HG02763 (cell line): Measurements from ENCODE around the gene AGXT2.
"Not testable (repeated sequence)": the region's sequence is repeated elsewhere in the genome, so short reads cannot be mapped to it uniquely, and the experiment has no call there.

Experiments
- ATAC-seq: cut with Tn5 transposase; IDR thresholded peaks from one replicate; pipeline ENCODE4 v1.9.1; 2021; ENCODE audit warnings: mild to moderate bottlenecking, moderate library complexity; ENCODE audit not compliant: unreplicated experiment

AGXT2 gene

DNA sequence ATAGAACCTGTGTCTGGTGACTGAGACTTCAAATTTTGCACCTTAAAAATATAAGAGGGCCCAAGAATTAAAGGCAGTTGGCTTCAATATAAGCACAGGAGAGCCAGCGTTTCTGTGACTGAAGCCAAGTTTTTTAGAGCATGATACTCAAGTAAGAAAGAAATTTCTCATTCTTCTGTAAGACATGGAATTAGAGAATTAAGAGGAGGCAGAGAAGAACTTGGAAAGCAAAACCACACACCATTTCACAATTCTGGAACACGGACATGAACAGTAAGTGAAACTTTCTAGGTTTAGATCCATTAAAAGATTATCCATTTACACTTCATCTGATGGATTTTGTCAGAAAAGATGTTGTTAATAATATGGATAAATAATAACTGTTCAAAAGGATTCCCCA is 8.9 kb upstream of the AGXT2 start:
- no peak for ATAC-seq

DNA sequence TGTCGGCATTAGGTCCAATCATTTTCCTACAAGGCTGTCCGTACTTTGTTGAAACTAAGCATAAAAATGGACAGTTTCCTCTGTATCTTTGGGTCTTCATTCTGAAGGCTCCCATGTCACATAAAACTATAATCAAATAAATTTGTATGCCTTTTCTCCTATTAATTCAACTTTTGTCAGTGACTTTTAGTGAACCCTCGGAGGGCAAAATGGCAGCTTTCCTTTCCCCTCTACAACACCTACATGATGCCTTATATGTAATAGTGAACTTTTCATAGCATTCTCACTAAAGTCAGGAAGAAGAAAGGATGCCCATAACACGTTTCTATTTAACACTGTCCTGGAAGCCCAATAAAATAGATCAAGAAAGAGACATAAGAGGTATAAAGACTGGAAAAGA is 5.1 kb upstream of the AGXT2 start:
- ATAC-seq, result no peak

DNA sequence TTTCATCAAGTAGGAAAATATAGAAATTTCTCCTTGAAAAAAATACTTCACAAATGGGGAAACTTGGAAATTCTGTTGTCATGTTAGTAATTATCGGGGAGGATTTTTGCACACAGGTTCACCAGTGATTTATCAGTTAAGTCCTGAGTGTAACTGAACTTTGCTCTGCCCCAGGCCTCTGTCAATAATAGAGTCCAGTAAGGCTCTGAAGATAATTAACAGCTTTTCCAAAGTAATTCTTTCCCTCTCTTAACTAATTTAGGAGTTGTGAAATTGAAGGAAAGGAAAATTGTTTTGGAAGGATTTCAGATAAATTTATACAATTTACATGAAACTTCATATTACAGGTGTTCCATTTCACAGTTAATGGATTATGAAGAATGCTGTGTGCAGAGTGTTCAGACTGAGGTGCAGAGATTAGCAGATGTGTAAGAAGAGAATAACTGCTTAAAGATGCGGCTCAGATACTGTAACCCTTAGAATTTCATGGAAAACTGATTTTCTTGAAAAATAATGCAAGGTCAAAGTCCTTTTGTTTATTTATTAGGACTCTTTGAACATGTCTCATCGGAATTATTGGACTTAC is 2.9 kb upstream of the AGXT2 start:
- ATAC-seq, result no peak

DNA sequence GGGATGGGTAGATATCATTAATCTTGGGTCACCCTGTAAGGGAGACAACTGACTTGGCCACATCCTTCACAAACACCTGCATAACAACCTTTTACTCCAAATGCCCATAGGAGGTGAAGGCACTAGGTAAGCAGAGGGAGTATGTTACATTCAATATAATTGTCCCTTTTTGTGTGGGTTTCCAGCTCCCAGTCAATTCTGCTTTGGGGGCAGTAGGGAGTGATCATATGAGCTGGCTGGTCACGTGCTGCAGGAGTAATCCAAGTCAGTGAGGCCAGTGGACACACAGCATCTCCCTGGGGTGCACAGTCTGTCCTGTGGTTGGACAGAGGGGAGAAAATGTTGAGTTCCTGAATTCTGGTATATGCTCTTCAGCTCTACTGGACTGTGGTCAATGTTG is 1.2 kb upstream of the AGXT2 start:
- no peak for ATAC-seq

DNA sequence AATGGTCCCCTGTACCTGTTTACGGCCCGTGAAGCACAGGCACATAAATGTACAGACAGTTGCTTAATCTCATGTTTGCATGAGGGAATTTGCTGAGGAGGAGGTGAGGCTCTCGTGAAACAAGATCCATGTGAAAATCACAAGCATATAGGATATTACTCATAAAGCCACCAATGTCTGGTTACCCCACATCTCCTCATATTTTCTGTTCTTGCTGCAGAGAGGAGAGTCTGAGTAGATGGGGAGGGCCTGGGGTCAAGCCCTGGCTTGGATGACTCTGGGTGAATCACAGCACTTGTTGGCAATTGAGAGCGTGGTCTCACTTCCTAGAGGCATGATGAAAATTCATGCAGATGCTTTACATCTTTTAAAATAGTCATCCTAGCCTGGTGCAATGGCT is 975 bp downstream of the AGXT2 start:
- no peak for ATAC-seq

DNA sequence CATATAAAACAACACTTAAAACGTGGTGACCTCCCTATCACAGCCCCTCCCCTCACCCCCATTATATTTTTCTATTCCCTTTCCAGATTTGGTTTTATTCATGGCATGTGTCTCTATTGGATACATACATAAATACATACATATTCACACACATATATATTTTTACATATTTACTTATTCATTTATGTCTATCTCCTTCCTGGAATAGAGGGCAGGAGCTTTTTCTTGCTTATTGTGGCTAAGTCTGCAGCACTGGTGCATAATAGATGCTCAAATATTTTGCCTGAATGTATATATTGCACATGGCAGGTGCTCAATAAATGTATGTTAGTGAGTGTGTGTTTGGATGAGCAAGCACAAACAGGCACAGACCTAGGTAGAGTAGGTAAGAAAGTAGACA is 2.5 kb downstream of the AGXT2 start:
- no peak for ATAC-seq

DNA sequence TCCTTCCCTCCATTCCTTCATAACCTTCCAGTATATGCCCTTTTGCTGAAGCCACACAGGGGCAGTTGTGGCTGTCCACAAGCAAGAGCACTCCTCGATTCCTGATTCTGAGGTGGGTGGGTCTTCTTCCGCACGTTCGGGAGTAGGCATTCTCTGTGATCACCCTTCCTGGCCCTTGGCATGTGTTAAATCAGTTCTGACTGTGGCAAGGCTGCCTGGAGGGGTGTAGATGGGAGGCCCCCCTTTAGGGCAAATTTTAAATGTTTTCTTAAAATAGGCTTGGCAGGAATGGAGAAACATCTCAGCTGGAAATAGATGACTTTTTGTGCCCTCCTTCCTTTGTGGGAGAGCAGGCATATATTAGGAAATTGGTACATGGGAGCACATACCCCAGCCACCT is 3.1 kb downstream of the AGXT2 start:
- no peak for ATAC-seq

DNA sequence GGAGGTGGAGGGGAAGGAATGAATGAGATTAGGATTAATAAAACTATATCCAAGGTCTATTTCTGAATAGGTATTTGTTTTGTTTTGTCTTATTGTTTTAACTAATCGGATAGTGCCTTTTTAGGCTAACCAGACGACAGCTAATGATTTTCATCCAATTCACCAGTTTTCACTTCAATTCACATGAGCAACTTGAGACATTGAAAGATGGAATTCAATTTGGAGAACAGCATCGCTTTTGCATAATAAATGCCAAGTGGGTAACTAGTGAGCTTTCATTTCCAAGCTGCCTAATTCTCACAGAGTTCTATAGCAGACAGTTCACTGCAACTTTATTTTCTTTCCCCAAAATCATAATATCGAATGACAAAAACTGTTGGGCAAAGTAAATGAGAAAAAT is 5.0 kb downstream of the AGXT2 start:
- ATAC-seq, result no peak

DNA sequence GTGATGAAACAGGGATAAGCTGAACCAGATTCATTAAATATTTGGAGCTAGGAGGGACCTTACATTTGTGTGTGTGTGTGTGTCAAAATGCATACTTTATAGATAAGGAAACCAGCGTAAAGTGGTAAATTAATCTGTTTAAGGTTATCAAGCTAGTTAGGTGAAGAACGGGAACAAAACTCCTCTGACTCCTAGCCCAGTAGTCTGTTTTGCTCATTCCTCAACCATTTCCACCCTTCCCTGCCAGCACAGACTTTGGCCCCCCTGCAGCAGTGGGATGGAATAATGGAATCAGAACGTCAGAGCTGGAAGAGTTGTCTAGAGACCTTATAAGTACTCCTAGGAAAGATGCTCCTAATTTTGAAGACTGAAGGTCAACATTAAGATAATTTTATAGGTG is 6.5 kb downstream of the AGXT2 start:
- no peak for ATAC-seq

DNA sequence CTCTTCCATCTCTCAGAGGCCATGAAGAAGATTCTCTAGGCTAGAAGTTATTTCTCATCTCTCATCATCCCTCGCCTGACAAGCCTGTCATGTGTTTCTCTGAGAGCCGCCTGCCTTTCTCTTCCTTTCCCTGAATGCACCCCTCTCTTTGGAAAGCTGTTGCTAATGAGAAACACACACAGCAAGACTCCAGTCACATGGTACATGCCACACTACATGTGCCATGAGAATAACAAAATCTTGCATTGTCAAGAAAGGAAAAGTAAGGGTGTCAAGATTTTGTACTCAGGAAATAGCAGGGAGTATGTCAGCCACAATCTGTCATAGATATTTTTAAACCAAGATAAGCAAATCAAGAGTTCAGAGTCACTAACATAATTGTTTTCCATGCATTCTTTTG is 8.9 kb downstream of the AGXT2 start:
- ATAC-seq, result no peak

DNA sequence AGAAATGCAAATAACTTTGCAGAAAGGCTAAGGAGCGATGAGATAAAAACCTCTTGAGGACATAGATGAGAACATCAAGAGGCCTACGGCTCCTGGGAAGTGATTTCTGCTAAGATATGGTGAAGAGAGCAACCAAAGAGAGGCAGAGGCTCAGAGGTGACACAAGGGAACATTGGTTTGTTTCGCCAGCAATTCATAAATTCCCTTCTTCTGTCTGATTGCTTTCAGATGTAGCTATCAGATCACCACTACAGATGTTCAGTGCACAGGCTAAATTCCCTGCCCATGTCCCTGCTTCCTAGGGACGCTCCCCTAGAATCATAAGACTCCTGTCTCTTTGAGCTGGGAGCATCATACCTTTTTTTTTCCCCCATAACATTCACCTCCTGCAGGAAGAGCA is 11.2 kb downstream of the AGXT2 start:
- no peak for ATAC-seq

DNA sequence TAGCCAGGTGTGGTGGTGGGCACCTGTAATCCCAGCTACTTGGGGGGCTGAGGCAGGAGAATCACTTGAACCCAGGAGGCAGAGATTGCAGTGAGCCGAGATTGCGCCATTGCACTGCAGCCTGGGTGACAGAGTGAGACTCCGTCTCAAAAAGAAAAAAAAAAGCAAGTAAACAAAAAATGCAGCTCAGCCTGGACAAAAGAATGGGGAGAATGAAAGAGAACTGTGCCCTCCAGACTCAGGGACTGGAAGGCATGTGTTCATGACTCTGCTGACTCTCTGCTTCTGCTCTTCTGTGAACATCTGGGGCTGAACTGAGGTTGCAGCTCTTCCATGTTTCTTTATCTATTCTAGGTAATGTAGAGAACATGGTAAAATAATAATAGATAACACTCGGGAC is 11.8 kb downstream of the AGXT2 start:
- ATAC-seq, result not testable (repeated sequence)

DNA sequence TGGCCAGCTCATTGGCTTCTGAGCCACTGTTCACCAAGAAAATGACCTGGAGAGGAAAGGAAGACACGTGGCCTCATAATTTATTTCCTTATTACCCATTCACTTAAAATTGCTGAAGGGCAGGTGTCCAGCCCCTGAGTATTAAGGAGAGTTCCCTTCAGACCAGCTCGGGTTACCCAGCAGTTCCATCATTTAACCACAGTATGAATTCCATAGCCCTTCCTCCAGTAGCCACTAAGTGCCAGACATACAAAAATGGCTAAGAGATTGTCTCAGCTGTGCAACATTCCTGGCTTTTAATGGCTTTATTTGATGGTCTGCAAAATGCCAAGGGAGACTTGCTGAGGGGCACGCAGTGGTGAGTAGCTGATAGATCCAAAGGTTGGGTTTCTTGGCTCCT is 12.5 kb downstream of the AGXT2 start:
- no peak for ATAC-seq

DNA sequence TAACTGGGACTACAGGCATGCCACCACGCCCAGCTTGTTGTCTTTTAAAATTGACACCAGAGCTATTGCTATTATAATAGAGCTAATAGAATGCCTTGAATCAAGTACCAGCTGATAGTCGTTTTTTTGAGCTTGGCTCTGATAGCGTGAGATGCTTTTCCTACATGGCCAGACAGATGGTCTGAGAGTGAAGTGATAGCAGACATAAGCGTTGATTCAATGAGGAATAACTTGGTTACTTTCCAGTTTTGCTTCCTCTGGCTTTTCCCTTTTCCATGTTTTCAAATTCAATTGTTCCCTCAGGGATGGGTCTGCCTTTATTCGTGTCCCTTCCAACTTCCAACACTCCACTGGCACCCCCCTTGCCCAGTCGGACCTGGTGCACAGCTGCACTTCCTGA is 15.4 kb downstream of the AGXT2 start:
- no peak for ATAC-seq

DNA sequence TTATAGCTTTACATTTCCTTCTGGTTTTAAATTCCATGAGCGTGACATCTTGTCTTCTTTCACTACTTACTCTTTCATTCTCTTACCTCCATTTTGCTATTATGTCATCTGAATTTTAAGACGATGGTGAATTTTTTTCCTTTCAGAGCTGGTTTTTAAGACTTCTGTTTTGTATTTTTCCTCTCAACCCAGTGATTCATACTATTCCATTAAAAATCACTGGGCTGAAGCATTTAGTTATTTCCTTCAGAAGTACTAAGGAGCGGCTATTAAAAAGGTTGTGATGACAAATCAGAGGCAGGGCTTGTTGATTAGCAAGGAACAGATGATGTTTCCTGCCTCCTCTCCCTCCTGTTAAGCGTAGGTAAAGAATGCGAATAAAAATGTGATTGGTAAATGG is 16.5 kb downstream of the AGXT2 start:
- ATAC-seq, result no peak

DNA sequence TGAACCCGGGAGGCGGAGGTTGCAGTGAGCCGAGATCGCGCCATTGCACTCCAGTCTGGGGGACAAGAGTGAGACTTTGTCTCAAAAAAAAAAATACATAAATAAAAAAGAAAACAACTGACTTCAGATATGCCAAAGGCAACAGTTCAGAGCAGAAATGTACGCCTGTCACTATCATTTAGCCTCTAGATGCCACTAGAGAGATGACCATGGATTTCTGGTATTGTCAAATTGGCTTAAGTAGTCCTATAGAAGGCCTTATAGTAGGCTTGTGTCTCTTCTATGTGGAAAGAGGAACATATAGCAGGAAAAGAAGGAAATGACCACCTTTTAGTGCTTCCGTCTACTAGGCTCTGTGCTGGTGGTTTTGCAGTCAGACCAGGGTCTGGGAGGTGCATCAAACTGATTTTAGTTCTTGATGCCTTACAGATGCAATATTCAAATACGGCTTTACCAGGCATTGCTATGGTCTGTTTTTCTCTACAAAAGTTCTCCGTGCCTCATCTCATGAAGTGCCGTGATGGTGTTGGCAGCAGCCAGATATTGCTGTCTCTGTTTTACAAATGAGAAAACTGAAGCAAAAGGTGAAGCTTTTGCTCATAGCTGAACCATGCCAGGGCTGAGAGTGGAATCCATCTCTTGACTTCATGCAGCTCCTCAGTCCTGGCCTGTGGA is 17.2 kb downstream of the AGXT2 start:
- ATAC-seq, result no peak

DNA sequence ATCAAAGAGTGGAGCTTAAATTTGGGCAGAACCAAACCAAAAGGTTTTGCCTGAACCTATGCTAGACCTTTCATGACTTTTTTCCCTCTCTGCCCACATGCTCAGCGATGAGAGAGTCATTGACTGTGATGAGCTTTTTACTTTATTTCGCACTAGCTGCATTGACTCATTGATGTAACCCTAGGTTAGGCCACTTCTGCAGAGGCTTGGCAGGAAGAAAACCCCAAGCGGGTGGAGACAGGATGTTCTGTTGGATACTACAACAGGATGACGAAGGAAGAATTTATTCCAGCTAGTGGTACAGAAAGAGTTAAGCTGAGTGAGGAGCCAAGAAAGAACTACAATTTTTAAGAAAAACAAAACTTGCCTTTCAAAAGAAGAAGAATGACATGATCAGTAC is 18.4 kb downstream of the AGXT2 start:
- no peak for ATAC-seq

DNA sequence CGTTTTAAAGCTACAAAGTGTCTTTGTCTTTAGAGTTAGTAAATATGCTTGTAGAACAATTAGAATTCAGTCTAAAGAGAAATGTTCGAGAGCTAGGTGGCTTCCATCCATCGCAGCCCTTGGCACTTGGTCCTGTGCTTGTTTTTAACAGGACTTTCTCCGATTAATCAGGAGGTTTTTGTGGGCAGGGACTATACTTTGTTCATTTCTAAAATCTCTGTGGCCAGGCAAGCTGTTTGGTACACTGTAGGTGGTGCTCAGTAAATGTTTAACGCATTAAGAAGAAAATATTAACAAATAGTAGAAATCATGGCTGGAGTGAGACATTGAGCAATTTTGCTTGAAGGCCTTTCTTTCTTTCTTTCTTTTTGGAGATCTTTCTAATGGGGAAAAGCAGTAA is 20.8 kb downstream of the AGXT2 start:
- ATAC-seq, result no peak

DNA sequence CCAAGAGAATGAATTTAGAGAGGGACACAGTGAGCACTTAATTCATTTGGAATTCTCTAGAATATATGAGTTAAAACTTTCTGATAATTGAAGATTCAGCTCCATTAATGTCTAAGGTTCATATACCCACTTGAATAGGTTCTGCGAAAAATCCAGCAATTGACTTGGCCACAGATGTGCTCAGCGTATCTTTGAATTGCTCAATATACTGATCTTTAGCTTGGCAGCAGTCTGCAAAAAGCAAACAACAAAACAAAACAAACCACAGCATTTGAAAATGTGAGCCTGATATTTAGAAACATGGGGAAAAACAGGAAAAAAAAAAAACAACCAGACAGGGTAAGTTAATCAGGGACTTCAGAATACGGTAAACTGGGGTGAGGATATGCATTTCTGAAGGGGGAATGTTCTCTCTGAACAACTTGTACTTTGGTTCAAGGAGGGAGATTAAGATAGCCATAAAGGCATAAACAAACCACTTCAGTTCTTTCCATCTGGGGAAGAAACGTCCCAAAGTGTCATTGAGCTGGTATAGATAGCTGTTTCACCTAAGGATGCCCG is 21.4 kb downstream of the AGXT2 start:
- no peak for ATAC-seq

DNA sequence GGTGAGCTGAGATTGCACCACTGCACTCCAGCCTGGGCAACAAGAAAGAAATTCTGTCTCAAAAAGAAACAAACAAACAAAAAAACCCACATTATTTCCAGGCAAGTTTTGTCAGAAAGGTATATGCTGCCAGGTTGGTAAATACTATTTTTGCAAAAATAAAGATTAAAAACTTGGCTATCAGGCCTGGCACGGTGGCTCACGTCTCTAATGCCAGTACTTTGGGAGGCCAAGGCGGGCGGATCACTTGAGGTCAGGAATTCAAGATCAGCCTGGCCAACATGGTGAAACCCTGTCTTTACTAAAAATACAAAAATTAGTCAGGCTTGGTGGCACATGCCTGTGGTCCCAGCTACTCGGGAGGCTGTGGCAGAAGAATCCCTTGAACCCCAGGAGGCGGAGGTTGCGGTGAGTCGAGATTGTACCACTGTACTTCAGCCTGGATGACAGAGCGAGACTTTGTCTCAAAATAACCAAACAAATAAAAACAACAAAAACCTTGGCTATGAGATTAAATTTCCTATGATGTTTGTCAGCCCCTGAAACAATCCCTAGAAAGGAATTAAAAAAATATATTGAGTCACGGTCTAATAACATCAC is 22.7 kb downstream of the AGXT2 start:
- ATAC-seq, result no peak

DNA sequence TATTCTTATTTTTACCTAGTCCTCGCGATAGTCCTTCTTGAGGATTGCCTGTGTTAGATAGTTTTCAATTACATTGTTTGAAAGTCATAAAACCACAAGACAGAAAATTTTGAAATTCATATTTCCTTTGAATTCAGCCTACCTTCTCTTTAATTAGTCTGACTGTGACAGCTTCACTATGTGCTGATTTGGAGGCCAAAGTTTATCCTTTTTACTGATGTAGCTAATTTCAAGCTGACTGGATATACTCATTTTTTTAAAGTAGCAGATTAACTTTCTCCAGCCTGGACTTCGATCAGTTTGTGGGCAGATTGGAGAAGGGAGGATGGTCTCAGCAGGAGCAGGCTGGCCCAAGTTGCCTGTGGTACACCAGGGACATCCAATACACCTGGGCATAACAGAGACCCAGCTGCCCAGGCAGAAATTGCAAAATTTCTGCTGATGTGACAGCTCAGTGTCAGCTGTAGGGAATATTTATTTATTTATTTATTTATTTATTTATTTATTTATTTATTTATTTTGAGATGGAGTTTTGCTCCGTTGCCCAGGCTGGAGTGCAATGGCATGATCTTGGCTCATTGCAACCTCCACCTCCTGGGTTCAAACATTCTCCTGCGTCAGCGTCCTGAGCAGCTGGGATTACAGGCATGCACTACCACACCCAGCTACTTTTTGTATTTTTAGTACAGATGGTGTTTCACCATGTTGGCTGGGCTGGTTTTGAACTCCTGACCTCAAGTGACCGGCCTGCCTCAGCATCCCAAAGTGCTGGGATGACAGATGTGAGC is 24.2 kb downstream of the AGXT2 start:
- no peak for ATAC-seq
